ENCODE results near the gene PDIA3.

- TF ChIP-seq CTCF (conservative IDR thresholded peaks at IDR 0.05; ENCODE audit: low read length), result no peak
- TF ChIP-seq EZH2phosphoT487 (IDR thresholded peaks at IDR 0.05; ENCODE audit: borderline replicate concordance, low read depth, low read length), result no peak
These were observed 45.9 kb downstream of the PDIA3 start, which contains the start of gene SERF2 for GRCh38 chr15:43791993-43792760.

All from OCI-LY7 (cell line).